GM12878 (cell line): ENCODE results near the gene ASIP. TPM values are rescaled to one million over a fixed set of nuclear protein-coding genes. Genes with fewer than 3 reads are reported as not detected.

Experiments used
- ATAC-seq: fragments of 200-7000 bp; cut with Tn5 transposase; 3 replicates; pipeline ENCODE4 v1.9.1; 2020; ENCODE audit warnings: mild to moderate bottlenecking, moderate library complexity
- BruUV-seq: library from RNA; stranded (reverse); fragments of 400-500 nt; replicated peaks from 2 replicates; lab custom pipeline; 2021; lab: Mats Ljungman, UMichigan
- CTCF ChIA-PET: fragments of 300-600 bp; sonication (Branson Sonifier 250); formaldehyde crosslinking; extraction: SDS; loops from one replicate; lab custom pipeline; 2021; ENCODE audit warnings: inconsistent platforms; lab: Yijun Ruan, JAX
- POLR2A ChIA-PET: fragments of 350-600 bp; formaldehyde crosslinking; extraction: SDS; loops from one replicate; lab custom pipeline; 2021; ENCODE audit warnings: inconsistent platforms; lab: Charles Lee
- RAD21 ChIA-PET: fragments of 300-600 bp; sonication (Branson Sonifier 250); formaldehyde crosslinking; loops from one replicate; lab custom pipeline; 2023; ENCODE audit warnings: antibody characterized with exemption; ENCODE audit not compliant: unreplicated experiment; lab: Charles Lee
- SMC1A ChIA-PET: fragments of 300-600 bp; sonication (Branson Sonifier 250); formaldehyde crosslinking; loops from one replicate; lab custom pipeline; 2023; ENCODE audit not compliant: unreplicated experiment, uncharacterized antibody; lab: Charles Lee
- DNase-seq: peaks from one replicate; pipeline ENCODE4 v3.0.0-alpha.2; 2011; ENCODE audit warnings: low read depth, low spot score
- FAIRE-seq: peaks from 3 replicates; lab custom pipeline; 2011; peaks lifted over from hg19 to GRCh38; lab: Jason Lieb, UNC
- H2AFZ ChIP-seq: 2 replicates; pipeline ENCODE4 v1.6.0; 2011; ENCODE audit warnings: low read depth, low read length, control low read depth; ENCODE audit not compliant: control insufficient read depth
- H3K27ac ChIP-seq: 2 replicates; pipeline ENCODE4 v1.5.1; 2011; ENCODE audit warnings: control low read depth; ENCODE audit not compliant: control insufficient read depth, insufficient read depth
- H3K27me3 ChIP-seq, 2 experiments: replicated peaks in 1 of 2; 2 replicates each; pipeline versions ENCODE4 v1.6.0 to v1.6.1; 2011; ENCODE audit warnings: low read length in 1 of 2; ENCODE audit not compliant: control insufficient read depth in 2 of 2, insufficient read depth in 2 of 2
- H3K36me3 ChIP-seq, 2 experiments: 2 replicates each; pipeline ENCODE4 v1.5.1; 2011; ENCODE audit warnings: low read length in 1 of 2; ENCODE audit not compliant: control insufficient read depth in 2 of 2, insufficient read depth in 2 of 2
- H3K4me1 ChIP-seq: 2 replicates; pipeline ENCODE4 v1.6.1; 2011; ENCODE audit warnings: mild to moderate bottlenecking, low read length, moderate library complexity, mixed read lengths; ENCODE audit not compliant: control insufficient read depth, insufficient read depth
- H3K4me2 ChIP-seq: 2 replicates; pipeline ENCODE4 v1.6.0; 2011; ENCODE audit warnings: control low read depth; ENCODE audit not compliant: control insufficient read depth, insufficient read depth
- H3K4me3 ChIP-seq: fragments of 200-600 bp; sonication (generic); 2 replicates; pipeline ENCODE4 v1.5.1; 2016
- H3K79me2 ChIP-seq: 2 replicates; pipeline ENCODE4 v1.6.0; 2011; ENCODE audit warnings: low read length; ENCODE audit not compliant: control insufficient read depth, insufficient read depth
- H3K9ac ChIP-seq: 2 replicates; pipeline ENCODE4 v1.8.0; 2011; ENCODE audit warnings: low read length, control low read depth, mixed read lengths; ENCODE audit not compliant: control insufficient read depth, insufficient read depth
- H3K9me3 ChIP-seq: replicated peaks from 3 replicates; pipeline ENCODE4 v1.5.1; 2011; ENCODE audit warnings: mild to moderate bottlenecking, low read length; ENCODE audit not compliant: control insufficient read depth, insufficient read depth
- H4K20me1 ChIP-seq: 2 replicates; pipeline ENCODE4 v1.6.0; 2011; ENCODE audit not compliant: control insufficient read depth, insufficient read depth
- CTCF ChIP-seq, 3 experiments: IDR thresholded peaks in 2 of 3; conservative IDR thresholded peaks in 1 of 3; 2 replicates each; pipeline ENCODE4 v1.5.1; 2011; ENCODE audit warnings: low read depth in 3 of 3, low read length in 3 of 3, mild to moderate bottlenecking in 3 of 3, control low read depth in 2 of 3, moderate library complexity in 2 of 3, inconsistent platforms in 1 of 3, mixed read lengths in 1 of 3; ENCODE audit not compliant: control insufficient read depth in 2 of 3, insufficient read depth in 1 of 3; ENCODE audit errors: extremely low read depth in 1 of 3
- MYC ChIP-seq: IDR thresholded peaks from 2 replicates; pipeline ENCODE4 v1.6.1; 2011; ENCODE audit warnings: mild to moderate bottlenecking, low read length, moderate library complexity, inconsistent platforms; ENCODE audit not compliant: insufficient read depth, insufficient replicate concordance, insufficient read length, severe bottlenecking
- SMAD5 ChIP-seq: IDR thresholded peaks from 2 replicates; pipeline ENCODE4 v1.6.1; 2016; ENCODE audit warnings: antibody characterized with exemption, low read depth
- SMC3 ChIP-seq: IDR thresholded peaks from 2 replicates; pipeline ENCODE4 v1.6.1; 2011; ENCODE audit warnings: low read length, improper control_type of control experiment, borderline replicate concordance
- YY1 ChIP-seq: IDR thresholded peaks from 2 replicates; pipeline ENCODE4 v1.6.1; 2011; ENCODE audit warnings: low read depth, mild to moderate bottlenecking, low read length
- ZBED1 ChIP-seq: IDR thresholded peaks from 2 replicates; pipeline ENCODE4 v1.6.1; 2016; ENCODE audit warnings: borderline replicate concordance
- ZNF207 ChIP-seq: fragments of 450-650 bp; IDR thresholded peaks from 2 replicates; pipeline ENCODE4 v1.6.1; 2014; ENCODE audit warnings: antibody characterized with exemption, mild to moderate bottlenecking, borderline replicate concordance
- WGBS: methylation state at CpG from one replicate; pipeline ENCODE4 v1.1.6; 2016; ENCODE audit warnings: low lambda C conversion rate; ENCODE audit not compliant: insufficient replicate concordance, insufficient coverage; ENCODE audit errors: missing lambda C conversion rate; 5-methylcytosine and 5-hydroxymethylcytosine counted together
- in situ Hi-C: fragments of 300-500 bp; cut with MboI; formaldehyde crosslinking; loops from 9 replicates; pipeline ENCODE4 v1.14.3; 2018; ENCODE audit warnings: mixed read lengths
- intact Hi-C: fragments of 100-400 bp; cut with micrococcal nuclease; formaldehyde crosslinking; loops from one replicate; pipeline ENCODE4 v1.14.2; 2022; ENCODE audit not compliant: unreplicated experiment
- polyA plus RNA-seq, 11 experiments: library from polyadenylated mRNA; depleted of rRNA in 4 of 11; unstranded in 6 of 11; stranded (reverse) in 5 of 11; fragments of >200 nt; fragmentation: Nextera tagmentation in 4 of 11; fragmentation: Illumina TruSeq in 1 of 11; extraction: Ambion mirVana in 4 of 11; extraction: Trizol in 1 of 11; gene quantifications; 1 replicate in 1 of 11; 2 replicates in 10 of 11; pipeline versions ENCODE4 v1.2.1 to v1.2.3, GENCODE V29; 2011 to 2016; ENCODE audit warnings: inconsistent platforms in 2 of 11, missing spikeins in 2 of 11, low read depth in 1 of 11
- total RNA-seq, 4 experiments: library from RNA; depleted of rRNA in 3 of 4; stranded (reverse); fragments of >200 nt in 3 of 4; fragmentation: Illumina TruSeq in 1 of 4; extraction: Trizol in 1 of 4; gene quantifications; 2 replicates each; pipeline versions ENCODE4 v1.2.1 to v1.2.3, GENCODE V29; 2013 to 2021
- TF ChIP-seq, protein P1 (sequence below): fragments of 450-650 bp; IDR thresholded peaks from 2 replicates; pipeline ENCODE4 v1.6.1; 2018; ENCODE audit warnings: borderline replicate concordance, mild to moderate bottlenecking; ENCODE audit not compliant: partially characterized antibody

The ASIP gene
- total and polyA plus RNA-seq, 10 of the 15 experiments (the other 5 are each of a cell fraction or from before 2014, with no cell fraction given): 0.29 TPM; not detected in 9

DNA sequence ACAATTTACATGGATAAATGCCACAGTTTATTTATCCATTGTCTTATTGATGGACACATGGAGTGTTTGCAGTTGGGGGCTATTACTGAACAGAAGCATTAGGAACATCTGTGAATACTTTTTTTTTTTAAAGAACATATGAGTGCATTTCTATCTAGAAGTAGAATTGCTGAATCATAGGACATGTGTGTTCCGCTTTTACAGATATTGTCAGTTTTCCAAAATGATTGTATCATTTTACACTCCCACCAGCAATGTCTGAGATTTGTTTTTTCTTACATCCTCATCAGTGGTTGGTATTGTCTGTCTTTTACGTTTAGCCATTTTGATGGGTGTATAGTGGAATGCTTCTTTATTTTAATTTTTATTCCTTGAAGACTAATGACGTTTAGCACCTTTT lies 42.0 kb upstream of the ASIP start:
- Histone ChIP-seq H3K4me2 (no peak overlapping the region), H3K36me3 (no peaks in the 10 kb centered on the region), H4K20me1 (no peaks in the 10 kb centered on the region), H3K4me1 (no peaks in the 10 kb centered on the region), H3K27me3 (peaks cover 0 to 2% of the 10 kb centered on the region in 2 experiments; a peak in 1 of 4 replicates), H3K27ac (no peak overlapping the region), H3K4me3 (no peak overlapping the region), H3K9me3 (no peaks in the 10 kb centered on the region), H2AFZ (no peak overlapping the region), H3K9ac (no peak overlapping the region), H3K79me2 (no peaks in the 10 kb centered on the region)
- in situ Hi-C loops (no loop called here), intact Hi-C loops (loop anchor here (10.0 kb wide), 1 partner anchor 326 kb away; no protein-coding TSS in a partner anchor)
- FAIRE-seq (no peak), DNase-seq (no peak), ATAC-seq (no peak)
- ChIA-PET CTCF (no interaction called here), SMC1A (no interaction called here), RAD21 (no interaction called here), POLR2A (no interaction called here)
- BruUV-seq: no TSS peak
- TF ChIP-seq ZBED1: no peak
- no peak for TF ChIP-seq MYC
- no peak for TF ChIP-seq YY1
- TF ChIP-seq SMAD5: no peak
- TF ChIP-seq, protein P1, sequence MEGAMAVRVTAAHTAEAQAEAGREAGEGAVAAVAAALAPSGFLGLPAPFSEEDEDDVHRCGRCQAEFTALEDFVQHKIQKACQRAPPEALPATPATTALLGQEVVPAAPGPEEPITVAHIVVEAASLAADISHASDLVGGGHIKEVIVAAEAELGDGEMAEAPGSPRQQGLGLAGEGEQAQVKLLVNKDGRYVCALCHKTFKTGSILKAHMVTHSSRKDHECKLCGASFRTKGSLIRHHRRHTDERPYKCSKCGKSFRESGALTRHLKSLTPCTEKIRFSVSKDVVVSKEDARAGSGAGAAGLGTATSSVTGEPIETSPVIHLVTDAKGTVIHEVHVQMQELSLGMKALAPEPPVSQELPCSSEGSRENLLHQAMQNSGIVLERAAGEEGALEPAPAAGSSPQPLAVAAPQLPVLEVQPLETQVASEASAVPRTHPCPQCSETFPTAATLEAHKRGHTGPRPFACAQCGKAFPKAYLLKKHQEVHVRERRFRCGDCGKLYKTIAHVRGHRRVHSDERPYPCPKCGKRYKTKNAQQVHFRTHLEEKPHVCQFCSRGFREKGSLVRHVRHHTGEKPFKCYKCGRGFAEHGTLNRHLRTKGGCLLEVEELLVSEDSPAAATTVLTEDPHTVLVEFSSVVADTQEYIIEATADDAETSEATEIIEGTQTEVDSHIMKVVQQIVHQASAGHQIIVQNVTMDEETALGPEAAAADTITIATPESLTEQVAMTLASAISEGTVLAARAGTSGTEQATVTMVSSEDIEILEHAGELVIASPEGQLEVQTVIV: no peak
- no peak for TF ChIP-seq ZNF207
- no peak for TF ChIP-seq CTCF (IDR thresholded peaks at IDR 0.05 in 2 of 3, conservative IDR thresholded peaks at IDR 0.05 in 1 of 3; ENCODE audit: control insufficient read depth in 2 of 3, extremely low read depth in 1 of 3, insufficient read depth in 1 of 3, low read depth in 3 of 3, low read length in 3 of 3)
- no peak for TF ChIP-seq SMC3
- 33% methylated on average over 3 of the region's 3 CpGs for WGBS
